ENCODE results near the gene ADAMTS6.

DNA sequence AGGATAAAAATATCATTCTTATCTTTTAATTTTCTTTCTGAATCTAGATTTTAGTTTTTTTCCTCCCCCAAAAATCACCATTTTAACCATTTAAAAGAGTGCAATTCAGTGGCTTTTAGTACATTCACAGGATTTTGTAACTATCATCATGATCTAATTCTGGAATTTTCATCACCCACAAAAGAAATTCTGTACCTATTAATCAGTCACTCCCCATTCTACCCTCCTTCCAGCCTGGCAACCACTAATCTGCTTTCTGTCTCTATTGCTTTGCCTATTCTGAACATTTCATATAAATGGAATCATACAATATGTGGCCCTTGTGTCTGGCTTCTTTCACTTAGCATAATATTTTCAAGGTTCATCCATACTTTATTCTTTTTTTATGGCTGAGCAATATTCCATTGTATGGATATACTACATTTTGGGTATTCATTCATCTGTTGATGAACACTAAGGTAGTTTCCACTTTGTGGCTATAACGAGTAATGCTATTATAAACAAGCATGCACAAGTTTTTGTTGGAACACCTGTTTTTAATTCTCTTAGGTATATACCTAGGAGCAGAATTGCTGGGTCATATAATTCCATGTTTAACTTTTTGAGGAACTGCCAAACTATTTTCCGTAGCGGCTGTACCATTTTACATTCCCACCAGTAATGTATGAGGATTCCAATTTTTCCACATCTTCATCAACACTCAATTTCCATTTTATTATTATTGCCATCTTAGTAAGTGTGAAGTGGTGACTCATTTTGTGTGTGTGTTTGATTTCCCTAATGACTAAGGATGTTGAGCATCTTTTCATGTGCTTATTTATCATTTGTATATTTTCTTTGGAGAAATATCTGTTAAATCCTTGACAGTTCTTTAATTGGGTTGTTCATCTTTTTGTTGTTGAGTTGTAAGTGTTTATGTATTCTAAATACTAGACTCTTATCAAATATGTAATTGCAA, 372.7 kb downstream of the ADAMTS6 start:
- TF ChIP-seq TAF1 (IDR thresholded peaks at IDR 0.05; ENCODE audit: borderline replicate concordance, insufficient read depth, low read length) (no peak), POLR2AphosphoS5 (IDR thresholded peaks at IDR 0.05; ENCODE audit: low read depth, low read length) (no peak)
